ENCODE data around the gene SLC9A8.

DNA sequence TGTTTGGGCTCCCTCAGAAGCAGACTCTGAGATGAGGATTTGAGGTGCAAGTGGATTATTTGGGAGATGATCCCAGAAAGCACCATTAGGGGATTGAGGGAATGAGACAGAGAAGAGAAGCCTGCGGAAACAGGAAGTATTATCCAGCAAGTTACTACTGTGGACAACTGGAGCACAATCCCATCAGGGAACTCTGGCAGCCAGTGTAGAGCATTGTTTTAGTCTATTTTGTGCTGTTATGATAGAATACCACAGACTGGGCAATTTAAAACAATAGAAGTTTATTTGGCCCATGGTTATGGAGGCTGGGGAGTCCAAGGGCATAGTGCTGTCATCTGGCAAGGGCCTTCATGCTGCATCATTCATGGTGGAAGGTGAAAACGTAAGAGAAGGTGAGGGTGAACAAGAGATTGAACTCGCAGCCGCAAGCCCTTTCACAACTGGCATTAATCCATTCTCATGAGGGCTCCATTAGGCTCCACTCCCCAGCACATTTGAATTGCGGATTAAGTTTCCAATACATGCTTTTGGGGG, 43.5 kb upstream of the SLC9A8 start:
- TF ChIP-seq EZH2phosphoT487 (IDR thresholded peaks at IDR 0.05; ENCODE audit: insufficient read depth, low read depth) (no peak), EZH2 (IDR thresholded peaks at IDR 0.05; ENCODE audit: insufficient read depth, poor library complexity, severe bottlenecking) (no peak)
